Stimulated activated naive CD8-positive, alpha-beta T cell treated with anti-CD3 and anti-CD28 coated beads, Interleukin-15, Interleukin-2, amounts not matched to agents 100 ng/mL and 50 ng/mL, for 24 hours (primary cell): Measurements from ENCODE around the gene ZKSCAN2.
A peak's percentile ranks its signal among the peaks of the same experiment; 100 is the strongest.

Experiments
- H3K27ac Mint-ChIP-seq: one replicate; pipeline ENCODE4 v1.8.0; 2021; ENCODE audit warnings: mild to moderate bottlenecking, mixed read lengths
- H3K27me3 Mint-ChIP-seq: one replicate; pipeline ENCODE4 v1.8.0; 2021; ENCODE audit warnings: mixed read lengths
- H3K36me3 Mint-ChIP-seq: one replicate; pipeline ENCODE4 v1.8.0; 2021; ENCODE audit warnings: low read depth, mixed read lengths
- H3K4me1 Mint-ChIP-seq: one replicate; pipeline ENCODE4 v1.8.0; 2021; ENCODE audit warnings: low read depth, mixed read lengths
- H3K4me3 Mint-ChIP-seq: one replicate; pipeline ENCODE4 v1.8.0; 2021; ENCODE audit warnings: mild to moderate bottlenecking, mixed read lengths
- H3K9me3 Mint-ChIP-seq: one replicate; pipeline ENCODE4 v1.8.0; 2021; ENCODE audit warnings: mixed read lengths

Gene ZKSCAN2

DNA sequence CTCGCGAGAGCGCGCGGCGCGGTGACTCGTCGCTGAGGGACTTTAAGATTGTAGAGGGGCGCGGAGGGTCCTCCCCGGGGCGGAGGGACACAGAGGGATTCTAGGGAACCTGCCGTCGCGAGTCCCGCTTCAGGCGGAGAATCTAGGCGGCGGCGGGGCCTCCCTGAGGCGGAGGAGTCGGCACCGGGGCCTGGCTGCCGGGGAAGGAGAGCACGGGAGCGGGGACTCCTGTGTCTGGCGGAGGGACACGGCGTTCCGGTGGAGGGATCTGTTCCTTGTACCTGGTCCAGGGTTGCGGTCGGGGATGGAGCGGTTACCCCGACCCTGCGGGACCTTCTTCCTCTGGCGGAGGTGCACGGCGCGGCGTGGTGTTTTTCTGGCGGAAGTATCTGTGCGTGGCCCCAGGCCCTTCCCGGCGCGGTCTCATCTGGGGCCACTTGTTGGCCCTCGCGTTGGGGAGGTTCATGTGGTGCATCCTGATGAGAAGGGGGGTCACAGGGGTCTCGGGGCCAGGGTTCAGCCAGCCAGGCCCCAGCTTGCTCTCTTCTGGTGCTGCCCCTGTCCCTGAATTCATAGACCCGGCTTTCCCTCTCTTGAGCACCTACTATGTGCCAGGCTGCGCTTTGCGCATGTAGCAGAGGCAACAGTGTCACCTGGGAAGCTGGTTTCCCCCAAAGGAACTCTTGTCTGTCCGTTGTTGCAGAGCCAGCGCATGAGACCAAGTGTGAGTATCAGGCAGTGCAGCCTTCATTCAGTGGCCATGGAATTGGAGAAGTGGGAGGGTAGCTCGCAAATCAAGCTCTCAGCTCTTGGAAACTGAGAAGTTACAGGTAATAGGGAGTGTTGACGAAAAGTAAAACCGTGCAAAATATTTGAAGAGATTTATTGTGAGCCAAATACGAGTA, 563 bp upstream of the ZKSCAN2 start:
- peak overlapping the region; percentile 96 for H3K27ac Mint-ChIP-seq
- H3K36me3 Mint-ChIP-seq = peaks cover 37% of the 10 kb centered on the region
- H3K9me3 Mint-ChIP-seq = no peaks in the 10 kb centered on the region
- H3K4me1 Mint-ChIP-seq = peaks cover 37% of the 10 kb centered on the region
- peak overlapping the region; percentile 96 for H3K4me3 Mint-ChIP-seq
- H3K27me3 Mint-ChIP-seq = no peaks in the 10 kb centered on the region

DNA sequence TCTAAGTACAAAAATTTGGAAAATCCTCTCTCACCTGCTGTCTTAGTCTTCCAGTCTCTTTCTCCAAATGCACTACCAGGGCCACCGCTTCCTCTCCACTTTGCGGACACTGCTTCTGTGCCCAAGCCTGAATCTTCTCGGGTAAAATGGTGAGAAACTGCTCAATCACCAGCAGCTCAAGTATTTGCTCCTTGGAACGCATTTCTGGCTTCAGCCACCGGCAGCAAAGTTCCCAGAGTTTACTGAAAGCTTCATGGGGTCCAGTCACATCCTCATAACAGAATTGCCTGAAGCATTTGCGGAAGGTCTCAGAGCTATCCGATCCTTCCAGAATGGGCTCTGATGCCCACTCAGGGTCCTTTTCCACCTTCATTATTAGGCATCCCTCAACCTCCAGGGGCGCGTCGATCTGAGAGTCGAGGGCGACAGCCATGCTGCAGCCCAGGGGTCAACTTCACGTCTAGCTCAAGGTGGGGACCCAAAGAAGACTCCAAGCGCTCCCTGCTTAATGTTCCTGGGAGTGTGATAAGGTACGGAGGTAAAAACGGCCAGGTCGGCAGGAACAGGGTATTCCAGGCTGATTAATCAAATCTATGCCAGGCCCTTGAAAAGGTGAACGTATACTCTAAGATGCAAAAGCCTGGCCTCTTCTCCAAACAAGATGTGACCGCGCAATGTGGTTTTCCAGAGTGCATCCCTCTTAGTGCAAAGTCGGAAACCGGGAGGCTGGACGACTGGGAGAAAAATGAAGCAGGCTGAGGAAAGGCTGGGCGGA, 763 bp downstream of the ZKSCAN2 start:
- Mint-ChIP-seq H3K27ac (peak overlapping the region; percentile 87), H3K9me3 (no peaks in the 10 kb centered on the region), H3K27me3 (no peaks in the 10 kb centered on the region), H3K4me3 (peak overlapping the region; percentile 96), H3K36me3 (peaks cover 36% of the 10 kb centered on the region), H3K4me1 (peaks cover 37% of the 10 kb centered on the region)

DNA sequence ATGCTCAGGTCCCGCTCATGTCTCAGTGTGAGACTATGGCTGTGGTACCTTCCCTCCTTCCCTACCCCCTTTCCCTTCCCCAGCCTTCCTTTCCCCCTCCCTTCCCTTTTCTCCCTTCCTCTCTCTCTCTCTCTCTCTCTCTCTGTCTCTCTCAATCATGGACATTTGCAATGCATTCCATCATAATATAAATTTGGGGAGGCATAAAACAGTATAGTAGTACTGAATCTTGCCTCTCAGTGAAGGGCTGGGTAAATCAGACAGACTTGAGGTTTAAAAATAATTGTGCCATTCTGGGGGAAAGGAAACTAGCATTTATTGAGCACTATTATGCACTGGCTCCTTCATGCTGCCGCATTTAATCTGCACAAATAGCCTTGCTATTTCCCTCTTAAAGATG, 4.3 kb downstream of the ZKSCAN2 start:
- Mint-ChIP-seq H3K9me3 (no peaks in the 10 kb centered on the region), H3K36me3 (peaks cover 25% of the 10 kb centered on the region), H3K4me1 (peaks cover 16% of the 10 kb centered on the region), H3K27me3 (no peaks in the 10 kb centered on the region), H3K27ac (no peak overlapping the region), H3K4me3 (no peak overlapping the region)

DNA sequence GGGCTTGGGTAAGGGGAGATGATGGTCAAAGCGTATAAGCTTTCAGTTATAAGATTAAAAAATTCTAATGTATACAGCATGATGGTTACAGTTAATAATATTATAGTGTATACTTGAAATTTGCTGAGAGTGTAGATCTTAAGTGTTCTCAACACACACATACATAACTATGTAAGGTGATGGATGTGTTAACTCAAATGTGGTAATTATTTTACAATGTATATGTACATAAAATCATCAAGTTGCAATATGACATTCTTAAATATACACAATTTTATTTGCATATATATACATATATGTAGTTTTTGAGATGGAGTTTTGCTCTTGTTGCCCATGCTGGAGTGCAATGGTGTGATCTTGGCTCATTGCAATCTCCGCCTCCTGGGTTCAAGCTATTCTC, 7.2 kb downstream of the ZKSCAN2 start:
- peaks cover 45% of the 10 kb centered on the region for H3K36me3 Mint-ChIP-seq
- H3K4me1 Mint-ChIP-seq = no peaks in the 10 kb centered on the region
- H3K4me3 Mint-ChIP-seq = no peak overlapping the region
- no peaks in the 10 kb centered on the region for H3K27me3 Mint-ChIP-seq
- H3K9me3 Mint-ChIP-seq = no peaks in the 10 kb centered on the region
- H3K27ac Mint-ChIP-seq = no peak overlapping the region

DNA sequence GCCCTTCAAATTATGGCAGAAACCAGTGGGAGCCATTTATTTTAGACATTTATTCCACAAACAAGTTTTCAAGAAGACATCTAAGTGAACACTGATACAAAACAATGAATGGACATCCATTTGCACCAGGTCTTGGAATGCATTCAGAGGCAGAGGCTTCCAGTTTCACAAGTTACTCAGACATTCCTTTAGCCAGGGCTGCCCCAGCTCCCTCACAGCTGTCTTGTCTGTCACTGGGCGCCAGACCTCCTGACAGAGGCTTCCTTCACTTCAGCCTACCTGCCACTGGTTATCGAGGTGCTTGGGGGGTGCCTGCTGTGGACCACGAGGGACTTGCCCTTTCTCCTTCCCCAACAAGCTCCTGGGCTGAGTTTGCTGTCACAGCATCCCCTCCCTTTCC, 21.7 kb downstream of the ZKSCAN2 start:
- H3K9me3 Mint-ChIP-seq = no peaks in the 10 kb centered on the region
- no peaks in the 10 kb centered on the region for H3K4me1 Mint-ChIP-seq
- H3K36me3 Mint-ChIP-seq = peaks cover 5% of the 10 kb centered on the region
- H3K27me3 Mint-ChIP-seq = no peaks in the 10 kb centered on the region
- no peak overlapping the region for H3K27ac Mint-ChIP-seq
- H3K4me3 Mint-ChIP-seq = no peak overlapping the region

DNA sequence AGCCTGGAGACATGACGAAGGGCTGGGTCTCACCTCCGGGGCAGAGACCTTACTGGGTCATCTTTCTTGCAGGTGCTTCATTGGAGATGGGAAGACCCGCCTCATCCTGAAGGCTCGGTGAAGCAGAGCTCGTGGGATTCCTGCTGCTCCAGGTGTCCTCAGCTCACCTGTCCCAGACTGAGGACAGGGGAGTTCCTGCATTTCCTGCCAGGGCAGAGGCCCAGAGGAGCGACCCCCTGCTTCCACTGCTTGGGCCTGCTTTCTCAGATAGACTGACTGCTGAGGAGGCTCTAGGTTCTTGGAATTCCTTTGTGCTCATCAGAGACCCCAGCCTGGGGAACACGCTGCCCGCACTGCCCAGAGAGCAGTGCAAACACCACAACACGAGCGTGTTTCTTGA, 29.3 kb downstream of the ZKSCAN2 start:
- H3K36me3 Mint-ChIP-seq = no peaks in the 10 kb centered on the region
- no peak overlapping the region for H3K27ac Mint-ChIP-seq

DNA sequence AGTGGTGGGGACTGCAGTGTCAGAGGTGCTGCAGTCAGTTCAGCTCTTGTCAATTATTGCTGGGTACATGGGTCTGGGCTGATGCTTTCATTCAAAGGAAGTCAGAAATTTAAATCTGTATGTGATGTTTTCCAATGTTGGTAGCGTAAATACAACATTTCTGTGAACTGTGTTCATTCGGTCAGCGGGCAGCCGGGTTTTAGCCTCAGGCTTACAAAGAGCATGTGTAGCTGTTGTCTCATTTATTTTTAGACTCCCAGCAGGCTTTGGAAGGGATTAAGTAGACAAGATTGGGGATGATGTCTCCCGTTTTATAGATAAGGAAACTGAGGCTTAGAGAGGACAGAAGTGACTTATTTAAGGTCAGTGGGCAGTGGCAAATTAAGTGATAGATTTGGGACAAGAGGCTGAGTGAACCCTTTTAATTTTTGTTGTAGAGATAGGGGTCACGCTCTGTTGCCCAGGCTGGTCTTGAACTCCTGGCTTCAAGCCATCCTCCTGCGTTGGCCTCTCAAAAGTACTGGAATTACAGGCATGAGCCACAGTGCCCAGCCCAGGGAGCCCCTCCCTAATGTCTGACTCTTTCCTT, 32.8 kb downstream of the ZKSCAN2 start:
- Mint-ChIP-seq H3K4me1 (no peaks in the 10 kb centered on the region), H3K4me3 (no peak overlapping the region), H3K27me3 (no peaks in the 10 kb centered on the region), H3K27ac (no peak overlapping the region), H3K9me3 (no peaks in the 10 kb centered on the region), H3K36me3 (no peaks in the 10 kb centered on the region)

More for the DNA sequence above, 29.3 kb downstream of the ZKSCAN2 start:
- no peak overlapping the region for H3K4me3 Mint-ChIP-seq
- H3K27me3 Mint-ChIP-seq = no peaks in the 10 kb centered on the region
- no peaks in the 10 kb centered on the region for H3K4me1 Mint-ChIP-seq
- H3K9me3 Mint-ChIP-seq = no peaks in the 10 kb centered on the region

DNA sequence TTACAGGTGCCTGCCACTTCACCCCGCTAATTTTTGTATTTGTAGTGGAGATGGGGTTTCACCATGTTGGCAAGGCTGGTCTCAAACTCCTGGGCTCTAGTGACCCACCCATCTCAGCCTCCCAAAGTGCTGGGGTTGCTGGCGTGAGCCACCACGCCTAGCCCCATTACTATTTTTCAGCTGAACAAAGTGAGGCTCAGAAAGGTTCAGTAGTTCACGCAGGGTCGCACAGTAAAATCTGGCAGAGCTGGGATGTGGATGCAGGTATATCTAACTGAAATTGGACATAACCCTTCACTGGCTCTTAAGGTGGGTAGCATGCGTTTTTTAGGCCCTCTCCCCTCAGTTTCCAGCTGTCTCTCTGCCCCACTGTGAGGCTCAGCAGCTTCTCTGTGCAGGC, 33.7 kb downstream of the ZKSCAN2 start:
- Mint-ChIP-seq H3K9me3 (no peaks in the 10 kb centered on the region), H3K27ac (no peak overlapping the region), H3K4me3 (no peak overlapping the region), H3K36me3 (no peaks in the 10 kb centered on the region), H3K27me3 (no peaks in the 10 kb centered on the region), H3K4me1 (no peaks in the 10 kb centered on the region)

DNA sequence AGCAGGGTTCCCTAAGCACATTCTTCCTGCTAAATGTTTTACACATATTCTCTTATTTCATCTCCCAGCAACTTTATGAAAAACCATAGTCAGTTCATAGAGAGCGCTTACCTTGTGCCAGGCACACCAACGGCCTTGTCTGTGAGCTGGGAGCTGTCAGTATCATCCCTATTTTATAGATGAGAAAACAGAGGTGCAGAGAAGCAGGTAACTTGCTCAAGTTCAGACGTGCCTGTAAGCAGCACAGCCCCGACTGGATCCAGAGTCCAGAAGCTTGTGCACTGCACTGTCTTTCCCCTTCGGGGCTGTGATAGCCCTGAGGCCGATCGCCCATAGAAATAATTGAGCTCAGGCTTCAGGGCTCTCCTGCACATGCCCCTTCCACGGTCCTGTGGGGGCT, 34.7 kb downstream of the ZKSCAN2 start:
- Mint-ChIP-seq H3K9me3 (no peaks in the 10 kb centered on the region), H3K4me1 (no peaks in the 10 kb centered on the region), H3K27ac (no peak overlapping the region), H3K36me3 (no peaks in the 10 kb centered on the region), H3K4me3 (no peak overlapping the region), H3K27me3 (peaks cover 3% of the 10 kb centered on the region)

DNA sequence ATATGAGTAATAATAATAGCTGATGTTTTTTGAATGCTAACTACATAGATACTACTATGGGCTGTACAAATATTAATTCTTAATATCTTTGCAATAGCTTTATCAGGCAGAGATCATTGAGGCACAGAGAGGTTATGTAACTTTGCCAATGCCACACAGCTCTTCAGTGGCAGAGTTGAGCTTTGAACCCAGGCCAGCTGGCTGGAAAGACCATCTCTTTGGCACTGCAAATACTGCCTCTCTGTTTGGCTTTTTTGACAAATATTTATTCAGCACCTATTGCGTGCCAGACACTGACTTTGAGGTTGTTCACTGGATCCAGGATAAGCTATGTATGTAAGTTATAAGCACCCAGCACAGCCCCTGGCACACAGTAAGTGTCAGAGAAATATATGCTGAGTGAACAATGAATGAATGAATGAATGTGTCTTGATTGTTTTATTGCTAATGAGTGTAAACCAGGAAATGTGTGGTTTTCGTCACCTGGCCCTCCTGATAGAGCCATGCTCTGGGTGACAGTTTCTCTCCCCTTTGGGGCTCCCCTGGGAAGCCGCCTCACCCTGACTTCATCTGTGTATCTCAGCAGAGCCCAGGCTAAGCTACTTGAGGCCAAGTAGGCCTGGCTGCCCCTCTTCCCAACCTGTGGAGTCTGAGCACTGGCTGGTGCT, 38.4 kb downstream of the ZKSCAN2 start:
- Mint-ChIP-seq H3K27ac (no peak overlapping the region), H3K4me3 (no peak overlapping the region), H3K9me3 (no peaks in the 10 kb centered on the region), H3K36me3 (no peaks in the 10 kb centered on the region), H3K4me1 (no peaks in the 10 kb centered on the region), H3K27me3 (peaks cover 3% of the 10 kb centered on the region)

DNA sequence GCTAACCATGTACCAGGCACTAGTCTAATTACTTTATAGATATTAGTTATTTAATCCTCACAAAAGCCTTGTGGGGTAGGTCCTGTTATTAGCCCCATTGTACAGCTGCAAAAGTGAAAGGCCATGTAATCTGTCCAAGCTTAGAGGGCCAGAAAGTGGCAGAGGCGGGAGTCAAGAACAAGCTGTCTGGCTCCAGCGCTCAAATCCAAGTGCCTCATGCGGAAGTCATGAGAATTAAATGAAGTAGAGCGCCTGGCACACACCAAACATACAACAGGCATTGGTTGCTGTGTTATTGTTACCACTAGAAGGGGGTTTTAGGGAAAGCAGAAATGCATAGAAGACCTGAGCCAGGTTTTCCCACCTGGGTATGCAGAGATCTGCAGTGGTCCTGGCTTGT, 39.7 kb downstream of the ZKSCAN2 start:
- Mint-ChIP-seq H3K4me1 (no peaks in the 10 kb centered on the region), H3K27me3 (peaks cover 3% of the 10 kb centered on the region), H3K27ac (no peak overlapping the region), H3K9me3 (no peaks in the 10 kb centered on the region), H3K4me3 (no peak overlapping the region), H3K36me3 (no peaks in the 10 kb centered on the region)

DNA sequence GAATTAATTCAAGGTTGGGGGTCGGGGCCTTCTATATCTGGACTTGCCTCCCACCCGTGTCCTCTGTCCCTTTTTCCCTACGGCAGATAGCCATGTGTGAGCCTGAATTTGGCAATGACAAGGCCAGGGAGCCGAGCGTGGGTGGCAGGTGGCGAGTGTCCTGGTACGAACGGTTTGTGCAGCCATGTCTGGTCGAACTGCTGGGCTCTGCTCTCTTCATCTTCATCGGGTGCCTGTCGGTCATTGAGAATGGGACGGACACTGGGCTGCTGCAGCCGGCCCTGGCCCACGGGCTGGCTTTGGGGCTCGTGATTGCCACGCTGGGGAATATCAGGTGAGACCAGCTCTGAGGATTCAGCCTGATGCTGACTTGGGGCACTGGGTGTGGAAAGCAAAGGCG, 40.5 kb downstream of the ZKSCAN2 start:
- no peak overlapping the region for H3K4me3 Mint-ChIP-seq
- H3K27ac Mint-ChIP-seq = no peak overlapping the region
- H3K4me1 Mint-ChIP-seq = no peaks in the 10 kb centered on the region
- H3K9me3 Mint-ChIP-seq = no peaks in the 10 kb centered on the region
- peaks cover 3% of the 10 kb centered on the region for H3K27me3 Mint-ChIP-seq
- no peaks in the 10 kb centered on the region for H3K36me3 Mint-ChIP-seq

DNA sequence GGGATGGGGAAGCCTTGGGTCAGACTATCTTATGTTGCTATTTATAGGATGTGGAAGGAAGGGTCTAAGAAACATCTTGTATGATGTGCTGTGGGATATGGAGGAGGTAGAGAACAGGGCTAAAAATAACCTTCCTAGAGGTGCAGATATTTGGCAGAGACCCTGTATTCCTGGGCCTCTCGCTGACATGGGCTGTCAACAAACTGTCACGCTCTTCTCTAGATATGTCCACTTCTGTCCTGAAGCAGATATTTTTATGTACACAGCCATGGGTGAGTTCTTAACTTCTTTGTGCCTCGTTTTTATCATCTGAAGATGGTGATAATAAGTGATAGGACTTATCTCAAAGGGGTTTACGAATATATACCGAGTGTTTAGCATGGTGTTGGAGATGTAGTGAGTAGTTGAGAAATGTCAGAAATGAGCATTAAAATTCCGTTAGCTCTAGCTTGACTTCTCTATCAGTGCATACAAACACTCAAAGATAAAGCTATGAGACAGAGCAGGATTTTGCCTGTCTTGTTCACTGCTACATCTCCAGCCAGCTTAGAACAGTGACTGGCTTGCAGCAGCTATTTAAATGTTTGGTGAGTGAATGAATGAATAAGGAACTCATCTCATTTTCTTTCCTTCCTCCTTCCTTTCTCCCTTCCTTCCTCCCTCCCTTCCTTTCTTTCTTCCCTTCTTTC, 43.8 kb downstream of the ZKSCAN2 start:
- Mint-ChIP-seq H3K27me3 (peaks cover 3% of the 10 kb centered on the region), H3K9me3 (no peaks in the 10 kb centered on the region), H3K4me3 (no peak overlapping the region), H3K27ac (peak overlapping the region; percentile 3), H3K36me3 (no peaks in the 10 kb centered on the region), H3K4me1 (peaks cover 10% of the 10 kb centered on the region)

DNA sequence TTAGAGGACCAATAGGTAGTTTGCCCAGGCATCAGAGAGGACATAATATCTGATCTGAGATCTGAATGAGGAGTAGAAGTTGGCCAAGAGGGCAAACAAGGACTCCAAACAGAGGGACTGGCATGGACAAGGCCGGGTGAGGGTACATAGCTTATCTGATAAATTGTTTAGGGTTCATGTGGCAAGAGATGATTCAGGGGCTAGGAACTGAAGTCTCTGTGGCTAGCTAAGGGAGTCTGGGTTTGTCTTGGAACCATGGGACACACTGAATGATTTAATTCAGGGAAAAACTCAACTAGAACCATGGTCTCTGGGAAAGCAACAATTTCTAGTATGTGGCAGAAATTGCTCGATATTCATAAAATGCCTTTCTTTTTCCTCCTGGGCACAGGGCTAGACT, 45.0 kb downstream of the ZKSCAN2 start:
- Mint-ChIP-seq H3K36me3 (no peaks in the 10 kb centered on the region), H3K9me3 (no peaks in the 10 kb centered on the region), H3K27ac (no peak overlapping the region), H3K4me1 (peaks cover 10% of the 10 kb centered on the region), H3K27me3 (no peaks in the 10 kb centered on the region), H3K4me3 (no peak overlapping the region)
